ENCODE data around the gene CNN3.

Gene CNN3

GRCh38 chr1:94901841-94902240 is 25.1 kb downstream of the CNN3 start:
- TF ChIP-seq CTCF (conservative IDR thresholded peaks at IDR 0.05; ENCODE audit: low read length), result no peak
- DNase-seq (ENCODE audit: low read depth), result peak; percentile 12
- no peak overlapping the region for H3K4me3 ChIP-seq (ENCODE audit: low read length)

GRCh38 chr1:94899756-94900155 is 27.2 kb downstream of the CNN3 start:
- no peak overlapping the region for H3K4me3 ChIP-seq (ENCODE audit: low read length)
- peak; percentile 60 for DNase-seq (ENCODE audit: low read depth)
- no peak for TF ChIP-seq CTCF (conservative IDR thresholded peaks at IDR 0.05; ENCODE audit: low read length)

GRCh38 chr1:94898491-94899385 is 28.2 kb downstream of the CNN3 start:
- H3K4me3 ChIP-seq (ENCODE audit: low read length), result no peak overlapping the region
- TF ChIP-seq CTCF (conservative IDR thresholded peaks at IDR 0.05; ENCODE audit: low read length), result no peak
- DNase-seq (ENCODE audit: low read depth), result peak; percentile 47

GRCh38 chr1:94895518-94895917 is 31.4 kb downstream of the CNN3 start:
- no peak for TF ChIP-seq CTCF (conservative IDR thresholded peaks at IDR 0.05; ENCODE audit: low read length)
- no peak overlapping the region for H3K4me3 ChIP-seq (ENCODE audit: low read length)
- DNase-seq (ENCODE audit: low read depth), result no peak

GRCh38 chr1:94894630-94895029 is 32.3 kb downstream of the CNN3 start:
- no peak for DNase-seq (ENCODE audit: low read depth)
- no peak for TF ChIP-seq CTCF (conservative IDR thresholded peaks at IDR 0.05; ENCODE audit: low read length)

GRCh38 chr1:94892604-94893254 is 34.2 kb downstream of the CNN3 start:
- H3K4me3 ChIP-seq (ENCODE audit: low read length), result no peak overlapping the region
- DNase-seq (ENCODE audit: low read depth), result no peak
- no peak for TF ChIP-seq CTCF (conservative IDR thresholded peaks at IDR 0.05; ENCODE audit: low read length)

More at GRCh38 chr1:94894630-94895029, 32.3 kb downstream of the CNN3 start:
- H3K4me3 ChIP-seq (ENCODE audit: low read length), result no peak overlapping the region

- no peak for TF ChIP-seq CTCF (conservative IDR thresholded peaks at IDR 0.05; ENCODE audit: low read length)
- DNase-seq (ENCODE audit: low read depth), result no peak
- no peak overlapping the region for H3K4me3 ChIP-seq (ENCODE audit: low read length)
Observed at GRCh38 chr1:94888201-94888600, 38.7 kb downstream of the CNN3 start.
